ENCODE measurements around the gene GLI1.

Gene GLI1

GRCh38 chr12:57430112-57430930 lies 29.3 kb upstream of the GLI1 start:
- no peaks in the 10 kb centered on the region for H3K27me3 ChIP-seq (ENCODE audit: insufficient read depth, low read length)
- peak overlapping the region; percentile 94 for H3K4me2 ChIP-seq (ENCODE audit: low read length)
- H3K9me2 ChIP-seq (ENCODE audit: low read depth, low read length): no peaks in the 10 kb centered on the region
- H3K9ac ChIP-seq (ENCODE audit: low read length): peak overlapping the region; percentile 85
- H3F3A ChIP-seq (ENCODE audit: insufficient read depth, low read length): no peaks in the 10 kb centered on the region
- H3K9me3 ChIP-seq (ENCODE audit: low read length): no peaks in the 10 kb centered on the region
- H2AFZ ChIP-seq (ENCODE audit: low read length): no peak overlapping the region
- H3K4me3 ChIP-seq (ENCODE audit: low read depth, low read length, poor library complexity, severe bottlenecking): peak overlapping the region; percentile 78
- peaks cover 35% of the 10 kb centered on the region for H3K4me1 ChIP-seq (ENCODE audit: insufficient read depth, low read length, severe bottlenecking)
- TF ChIP-seq EZH2 (IDR thresholded peaks at IDR 0.05; ENCODE audit: borderline replicate concordance, low read length): no peak
- TF ChIP-seq, protein P1, sequence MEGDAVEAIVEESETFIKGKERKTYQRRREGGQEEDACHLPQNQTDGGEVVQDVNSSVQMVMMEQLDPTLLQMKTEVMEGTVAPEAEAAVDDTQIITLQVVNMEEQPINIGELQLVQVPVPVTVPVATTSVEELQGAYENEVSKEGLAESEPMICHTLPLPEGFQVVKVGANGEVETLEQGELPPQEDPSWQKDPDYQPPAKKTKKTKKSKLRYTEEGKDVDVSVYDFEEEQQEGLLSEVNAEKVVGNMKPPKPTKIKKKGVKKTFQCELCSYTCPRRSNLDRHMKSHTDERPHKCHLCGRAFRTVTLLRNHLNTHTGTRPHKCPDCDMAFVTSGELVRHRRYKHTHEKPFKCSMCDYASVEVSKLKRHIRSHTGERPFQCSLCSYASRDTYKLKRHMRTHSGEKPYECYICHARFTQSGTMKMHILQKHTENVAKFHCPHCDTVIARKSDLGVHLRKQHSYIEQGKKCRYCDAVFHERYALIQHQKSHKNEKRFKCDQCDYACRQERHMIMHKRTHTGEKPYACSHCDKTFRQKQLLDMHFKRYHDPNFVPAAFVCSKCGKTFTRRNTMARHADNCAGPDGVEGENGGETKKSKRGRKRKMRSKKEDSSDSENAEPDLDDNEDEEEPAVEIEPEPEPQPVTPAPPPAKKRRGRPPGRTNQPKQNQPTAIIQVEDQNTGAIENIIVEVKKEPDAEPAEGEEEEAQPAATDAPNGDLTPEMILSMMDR (IDR thresholded peaks at IDR 0.05; ENCODE audit: low read length): peak; percentile 12
- peak overlapping the region; percentile 60 for H3K27ac ChIP-seq (ENCODE audit: low read depth, low read length, poor library complexity, severe bottlenecking)
- H4K20me1 ChIP-seq (ENCODE audit: insufficient read depth, low read length): no peaks in the 10 kb centered on the region
- no peaks in the 10 kb centered on the region for H3K36me3 ChIP-seq (ENCODE audit: insufficient read depth, low read length)
- peaks cover 21% of the 10 kb centered on the region for H3K79me2 ChIP-seq (ENCODE audit: insufficient read depth, low read length)

DNA sequence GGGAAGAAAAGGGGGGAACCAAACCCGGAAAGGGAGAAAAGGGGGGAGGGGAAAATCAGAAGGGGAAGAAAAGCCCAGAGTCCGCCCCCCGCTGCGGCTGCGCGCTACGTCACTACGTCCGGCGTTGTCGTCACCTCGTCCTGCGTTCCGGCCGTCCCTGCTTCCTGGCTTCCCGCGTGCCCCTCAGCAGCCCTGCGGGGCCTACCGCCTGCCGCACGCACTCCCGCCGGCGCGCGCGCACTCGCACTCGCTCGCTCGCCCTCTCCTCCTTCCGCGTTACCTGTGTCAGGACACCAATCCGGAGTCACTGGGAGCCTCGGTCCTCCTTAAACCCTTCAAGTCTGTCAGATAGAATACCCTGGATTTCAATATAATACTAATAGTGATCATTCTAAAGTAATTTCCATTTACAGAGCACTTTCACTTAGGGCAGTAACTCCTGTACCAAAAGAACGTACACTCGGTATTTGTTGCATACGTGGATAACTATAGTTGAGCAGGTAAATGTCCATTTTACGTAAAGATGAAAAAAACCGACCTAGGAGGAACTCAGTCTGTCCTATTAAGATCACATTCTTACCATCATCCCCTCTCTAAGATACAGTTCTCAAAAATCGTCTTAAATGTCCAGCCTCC lies 28.5 kb upstream of the GLI1 start, which contains the start of gene R3HDM2:
Gene R3HDM2, minus strand, starts transcription at position 113 of the 636 bp plus-strand sequence. CDS start 120,615 bp downstream, outside the sequence.
- peak within 1 kb of the TSS; percentile 31 for H2AFZ ChIP-seq (ENCODE audit: low read length)
- peak within 1 kb of the TSS; percentile 94 for H3K4me2 ChIP-seq (ENCODE audit: low read length)
- H3K27ac ChIP-seq (ENCODE audit: low read depth, low read length, poor library complexity, severe bottlenecking): peak within 1 kb of the TSS; percentile 60
- H3K36me3 ChIP-seq (ENCODE audit: insufficient read depth, low read length): no peaks in the 10 kb centered on the region
- no peaks in the 10 kb centered on the region for H3K27me3 ChIP-seq (ENCODE audit: insufficient read depth, low read length)
- H3K9me3 ChIP-seq (ENCODE audit: low read length): no peaks in the 10 kb centered on the region
- peak within 1 kb of the TSS; percentile 78 for H3K4me3 ChIP-seq (ENCODE audit: low read depth, low read length, poor library complexity, severe bottlenecking)
- H3K79me2 ChIP-seq (ENCODE audit: insufficient read depth, low read length): peaks cover 16% of the 10 kb centered on the region
- no peak for TF ChIP-seq EZH2 (IDR thresholded peaks at IDR 0.05; ENCODE audit: borderline replicate concordance, low read length)
- TF ChIP-seq, protein P1 (IDR thresholded peaks at IDR 0.05; ENCODE audit: low read length): no peak
- H3K9ac ChIP-seq (ENCODE audit: low read length): peak within 1 kb of the TSS; percentile 85
- H4K20me1 ChIP-seq (ENCODE audit: insufficient read depth, low read length): no peaks in the 10 kb centered on the region
- H3K4me1 ChIP-seq (ENCODE audit: insufficient read depth, low read length, severe bottlenecking): peaks cover 35% of the 10 kb centered on the region
- H3F3A ChIP-seq (ENCODE audit: insufficient read depth, low read length): no peaks in the 10 kb centered on the region
- no peaks in the 10 kb centered on the region for H3K9me2 ChIP-seq (ENCODE audit: low read depth, low read length)

DNA sequence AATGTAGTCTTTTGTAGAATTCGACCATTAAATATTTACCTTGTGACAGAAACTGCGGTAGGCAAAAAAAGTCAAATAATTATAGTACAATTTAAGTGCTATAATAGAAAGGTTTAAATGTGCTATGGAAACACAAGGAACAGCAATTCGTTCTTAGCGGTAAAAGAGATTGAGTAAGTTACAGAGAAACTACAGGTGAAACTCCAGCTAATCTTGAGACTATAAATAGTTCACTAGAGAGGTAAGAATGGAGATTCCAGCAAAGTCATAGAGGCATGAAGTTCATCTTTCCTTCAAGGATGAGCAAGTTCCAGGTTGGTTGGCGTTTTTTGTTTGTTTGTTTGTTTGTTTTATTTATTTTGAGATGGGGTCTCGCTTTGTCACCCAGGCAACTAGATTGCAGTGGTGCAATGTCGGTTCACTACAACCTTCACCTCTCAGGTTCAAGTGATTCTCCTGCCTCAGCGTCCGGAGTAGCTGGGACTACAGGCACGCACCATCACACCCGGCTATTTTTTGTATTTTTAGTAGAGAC lies 27.9 kb upstream of the GLI1 start:
- H3K9ac ChIP-seq (ENCODE audit: low read length): peak overlapping the region; percentile 85

More for the DNA sequence above, 27.9 kb upstream of the GLI1 start:
- peak overlapping the region; percentile 94 for H3K4me2 ChIP-seq (ENCODE audit: low read length)
- no peaks in the 10 kb centered on the region for H3K9me2 ChIP-seq (ENCODE audit: low read depth, low read length)
- no peaks in the 10 kb centered on the region for H3F3A ChIP-seq (ENCODE audit: insufficient read depth, low read length)
- H3K36me3 ChIP-seq (ENCODE audit: insufficient read depth, low read length): no peaks in the 10 kb centered on the region
- H3K4me1 ChIP-seq (ENCODE audit: insufficient read depth, low read length, severe bottlenecking): peaks cover 35% of the 10 kb centered on the region
- H3K27me3 ChIP-seq (ENCODE audit: insufficient read depth, low read length): no peaks in the 10 kb centered on the region
- peak overlapping the region; percentile 78 for H3K4me3 ChIP-seq (ENCODE audit: low read depth, low read length, poor library complexity, severe bottlenecking)
- H4K20me1 ChIP-seq (ENCODE audit: insufficient read depth, low read length): no peaks in the 10 kb centered on the region
- H3K79me2 ChIP-seq (ENCODE audit: insufficient read depth, low read length): peaks cover 16% of the 10 kb centered on the region
- H3K9me3 ChIP-seq (ENCODE audit: low read length): no peaks in the 10 kb centered on the region
- H2AFZ ChIP-seq (ENCODE audit: low read length): peak overlapping the region; percentile 31
- TF ChIP-seq EZH2 (IDR thresholded peaks at IDR 0.05; ENCODE audit: borderline replicate concordance, low read length): no peak
- TF ChIP-seq, protein P1 (IDR thresholded peaks at IDR 0.05; ENCODE audit: low read length): no peak
- peak overlapping the region; percentile 56 for H3K27ac ChIP-seq (ENCODE audit: low read depth, low read length, poor library complexity, severe bottlenecking)
